ENCODE measurements around the gene RIPOR1. TPM values are rescaled to one million over a fixed set of nuclear protein-coding genes. Genes with fewer than 3 reads are reported as not detected.

The RIPOR1 gene
- total RNA-seq, 1 experiment from 2014 or later = 9.0 TPM

- no peak for DNase-seq (ENCODE audit: low read depth)
These were observed 23.8 kb downstream of the RIPOR1 start for GRCh38 chr16:67552476-67552875.

GRCh38 chr16:67555795-67556212 lies 27.2 kb downstream of the RIPOR1 start:
- peak; percentile 59 for DNase-seq (ENCODE audit: low read depth)

- DNase-seq (ENCODE audit: low read depth) = no peak
These were observed 30.2 kb downstream of the RIPOR1 start for GRCh38 chr16:67558859-67559258.

- no peak for DNase-seq (ENCODE audit: low read depth)
These were observed 32.3 kb downstream of the RIPOR1 start for GRCh38 chr16:67560827-67561342.

GRCh38 chr16:67561501-67561823 lies 32.8 kb downstream of the RIPOR1 start:
- no peak for DNase-seq (ENCODE audit: low read depth)

GRCh38 chr16:67561824-67562525 lies 33.3 kb downstream of the RIPOR1 start:
- peak; percentile 98 for DNase-seq (ENCODE audit: low read depth)

- peak; percentile 83 for DNase-seq (ENCODE audit: low read depth)
These were observed 33.9 kb downstream of the RIPOR1 start, which contains the start of gene CTCF for GRCh38 chr16:67562526-67562917. Gene CTCF (plus strand): TSS chr16:67562526. CDS start chr16:67610833, 48,307 bp downstream.

GRCh38 chr16:67562918-67563707 lies 34.5 kb downstream of the RIPOR1 start:
- peak; percentile 67 for DNase-seq (ENCODE audit: low read depth)

- DNase-seq (ENCODE audit: low read depth) = peak; percentile 36
These were observed 35.3 kb downstream of the RIPOR1 start for GRCh38 chr16:67563708-67564468.

- no peak for DNase-seq (ENCODE audit: low read depth)
These were observed 37.0 kb downstream of the RIPOR1 start for GRCh38 chr16:67565470-67566100.

- peak; percentile 38 for DNase-seq (ENCODE audit: low read depth)
These were observed 42.8 kb downstream of the RIPOR1 start for GRCh38 chr16:67571464-67571863.

- DNase-seq (ENCODE audit: low read depth) = peak; percentile 46
These were observed 43.4 kb downstream of the RIPOR1 start for GRCh38 chr16:67571981-67572431.

- DNase-seq (ENCODE audit: low read depth) = no peak
These were observed 51.1 kb downstream of the RIPOR1 start for GRCh38 chr16:67579686-67580085.

GRCh38 chr16:67580202-67580601 lies 51.6 kb downstream of the RIPOR1 start:
- no peak for DNase-seq (ENCODE audit: low read depth)

- no peak for DNase-seq (ENCODE audit: low read depth)
These were observed 64.7 kb downstream of the RIPOR1 start for GRCh38 chr16:67593288-67593687.

GRCh38 chr16:67593701-67594100 lies 65.1 kb downstream of the RIPOR1 start:
- no peak for DNase-seq (ENCODE audit: low read depth)

GRCh38 chr16:67594256-67594915 lies 65.8 kb downstream of the RIPOR1 start:
- no peak for DNase-seq (ENCODE audit: low read depth)

GRCh38 chr16:67594956-67595355 lies 66.3 kb downstream of the RIPOR1 start:
- no peak for DNase-seq (ENCODE audit: low read depth)
